ENCODE measurements around the gene HBB.

DNA sequence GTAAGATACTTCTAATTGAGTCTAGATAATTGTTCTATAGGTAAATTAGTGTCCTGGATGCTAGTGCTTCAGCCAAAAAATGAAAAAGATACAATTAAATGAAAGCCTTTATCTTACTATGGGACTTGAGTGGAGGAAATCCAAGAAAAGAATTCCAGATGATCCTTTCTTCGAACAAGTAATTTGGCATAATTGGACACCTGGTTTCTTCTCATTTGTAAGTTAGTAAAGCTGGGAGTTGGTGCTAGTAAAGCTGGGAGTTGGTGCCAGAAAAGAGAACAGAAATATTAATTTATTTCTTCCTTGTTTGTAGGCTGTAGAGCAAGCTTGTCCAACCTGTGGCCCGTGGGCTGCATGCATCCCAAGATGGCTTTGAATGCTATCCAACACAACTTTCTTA is 38.7 kb downstream of the HBB start:
- TF ChIP-seq CTCF (IDR thresholded peaks at IDR 0.05) (no peak), POLR2AphosphoS5 (IDR thresholded peaks at IDR 0.05) (no peak), POLR2A (IDR thresholded peaks at IDR 0.05) (no peak)

All from suprapubic skin (tissue), 4 donors.